Suprapubic skin (tissue), 3 donors: ENCODE data around the gene ANKEF1.

Experiments
- CTCF ChIP-seq, 2 donors: fragments of 200-600 bp in 1 of 2; fragments of 450-650 bp in 1 of 2; sonication (generic) in 1 of 2; IDR thresholded peaks; one replicate each; pipeline ENCODE4 v1.5.1; 2016 to 2019; ENCODE audit warnings: antibody characterized with exemption in 2 of 2, mild to moderate bottlenecking in 1 of 2, moderate library complexity in 1 of 2
- POLR2A ChIP-seq, 2 donors: fragments of 450-650 bp; IDR thresholded peaks; one replicate each; pipeline ENCODE4 v1.6.1; 2017; ENCODE audit warnings: antibody characterized with exemption in 2 of 2, mild to moderate bottlenecking in 2 of 2, moderate library complexity in 2 of 2

- TF ChIP-seq CTCF (IDR thresholded peaks at IDR 0.05): no peak
- no peak for TF ChIP-seq POLR2A (IDR thresholded peaks at IDR 0.05)
Observed at GRCh38 chr20:9993137-9993536, 41.6 kb upstream of the ANKEF1 start.
